Activated effector memory CD4-positive, alpha-beta T cell treated with anti-CD3 and anti-CD28 coated beads, Interleukin-2, amount 50 U/mL, for 16 hours (primary cell): ENCODE measurements around the gene POU3F1.

Experiments used
- DNase-seq: peaks from one replicate; pipeline ENCODE4 v3.0.0-alpha.2; 2020

The POU3F1 gene

GRCh38 chr1:38000529-38001455, 45.8 kb downstream of the POU3F1 start:
- no peak for DNase-seq

DNA sequence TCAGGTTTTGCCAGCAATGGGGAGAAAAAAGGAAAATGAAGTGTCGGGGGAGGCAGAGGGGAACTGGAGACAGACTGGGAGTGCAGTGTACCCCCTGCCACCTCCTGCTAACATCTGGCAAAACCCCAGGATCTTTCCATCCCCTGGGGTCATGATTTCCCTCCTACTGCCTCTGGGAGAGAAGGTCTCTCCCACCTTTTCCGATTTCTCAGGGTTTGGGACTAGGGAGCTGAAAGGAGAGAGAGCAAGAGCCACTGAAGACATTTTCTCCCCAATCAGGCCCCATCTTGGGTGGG, 46.4 kb downstream of the POU3F1 start:
- no peak for DNase-seq

DNA sequence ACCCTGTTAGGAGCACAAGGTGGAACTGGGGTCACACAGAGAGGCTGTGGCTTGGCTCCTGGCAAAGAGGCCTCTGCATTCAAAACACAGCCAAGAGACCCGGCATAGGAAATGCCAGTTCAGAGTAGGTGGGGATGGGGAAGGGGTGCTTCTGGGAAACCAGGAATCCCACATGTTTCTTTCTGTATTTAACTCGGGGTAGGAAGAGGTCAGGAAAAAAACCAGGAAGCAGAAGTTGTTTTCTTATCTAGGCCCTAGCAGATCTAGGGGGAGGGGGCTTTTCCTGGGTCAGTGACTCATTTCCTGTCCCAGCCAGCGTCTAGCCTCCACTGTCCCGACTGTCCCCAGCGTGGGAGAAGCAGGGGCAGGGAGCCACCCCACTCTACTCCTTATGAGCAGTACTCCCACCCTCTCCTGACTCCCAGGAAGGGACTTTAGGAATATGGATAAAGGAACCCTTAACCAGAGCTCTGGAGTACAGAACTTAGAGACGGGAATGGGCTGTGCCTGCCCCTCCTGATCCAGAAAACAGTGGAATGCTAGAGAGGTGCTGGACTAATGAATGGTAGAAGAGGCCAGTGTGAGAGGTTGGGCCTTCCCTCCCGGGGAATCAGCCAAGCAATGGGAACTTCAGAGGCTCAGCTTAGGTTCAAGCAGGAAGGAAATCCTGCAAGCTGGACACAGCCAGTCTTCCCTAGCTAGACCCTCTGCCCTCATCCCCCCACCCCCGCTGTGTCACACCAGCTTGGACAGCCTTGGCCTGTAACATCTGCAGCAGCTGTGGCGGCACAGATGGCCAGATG, 47.0 kb downstream of the POU3F1 start:
- no peak for DNase-seq

- DNase-seq = no peak
These were observed 47.6 kb downstream of the POU3F1 start for GRCh38 chr1:37998913-37999429.

DNA sequence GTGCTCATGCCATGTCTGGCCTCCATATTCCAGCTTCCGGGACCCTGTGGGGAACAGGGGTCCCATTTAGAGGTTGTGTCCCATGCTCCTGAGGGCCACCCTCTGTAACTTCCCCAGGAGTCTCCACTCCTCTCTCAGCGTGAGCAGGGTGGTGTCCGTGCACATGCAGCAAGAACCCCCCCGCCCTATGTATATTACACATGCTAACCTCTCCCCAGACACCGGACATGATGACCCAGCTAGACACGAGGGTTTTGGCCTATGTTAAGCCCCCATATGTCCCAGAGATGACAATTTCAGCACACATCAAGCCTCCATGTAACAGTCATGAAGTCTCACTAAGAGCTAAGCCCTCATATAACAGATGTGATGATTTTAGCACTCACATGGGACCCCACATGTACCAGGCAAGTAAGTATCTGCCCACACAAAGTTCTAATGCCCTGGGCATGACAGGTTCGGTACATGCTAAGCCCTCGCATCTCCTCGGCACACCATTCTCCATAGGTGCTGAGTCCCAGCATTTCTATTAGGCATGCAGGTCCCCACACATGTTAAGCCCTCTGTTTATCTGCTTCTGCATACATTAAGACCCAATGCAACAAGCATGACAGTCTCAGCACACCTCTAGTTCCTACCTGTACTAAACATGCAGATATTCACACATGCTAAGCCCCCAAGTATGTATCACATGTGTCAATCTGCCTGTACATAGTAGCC, 48.3 kb downstream of the POU3F1 start:
- DNase-seq = no peak

- DNase-seq = no peak
These were observed 49.1 kb downstream of the POU3F1 start for GRCh38 chr1:37997256-37998088.

DNA sequence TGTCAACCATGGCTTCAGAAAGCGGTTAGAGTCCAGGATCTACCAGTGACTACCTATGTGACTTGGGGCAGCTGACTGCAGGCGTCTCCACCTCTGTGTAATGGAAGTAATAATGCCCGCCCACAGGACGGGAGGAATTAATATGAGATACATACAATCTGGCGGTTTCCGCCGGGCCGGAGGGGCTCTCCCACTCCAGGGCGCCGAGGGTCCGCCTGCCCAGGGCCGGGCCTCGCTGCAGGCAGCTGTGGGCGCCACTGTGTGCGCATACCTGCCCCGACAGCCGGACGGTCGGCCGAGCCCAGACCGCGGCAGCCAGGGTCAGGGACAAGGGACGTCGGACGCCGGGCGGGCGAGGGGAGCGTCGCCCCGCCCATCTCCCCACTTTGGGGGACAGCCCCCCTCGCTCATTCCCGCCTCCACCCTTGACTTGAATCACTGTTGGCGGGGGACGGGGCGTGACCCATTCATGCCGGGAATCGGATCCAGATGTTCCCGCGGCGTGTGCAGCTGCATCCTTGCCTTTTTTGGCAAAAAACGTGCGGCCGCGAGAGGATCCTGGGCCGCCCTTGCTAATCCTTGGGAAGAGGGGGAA, 50.7 kb downstream of the POU3F1 start:
- no peak for DNase-seq

DNA sequence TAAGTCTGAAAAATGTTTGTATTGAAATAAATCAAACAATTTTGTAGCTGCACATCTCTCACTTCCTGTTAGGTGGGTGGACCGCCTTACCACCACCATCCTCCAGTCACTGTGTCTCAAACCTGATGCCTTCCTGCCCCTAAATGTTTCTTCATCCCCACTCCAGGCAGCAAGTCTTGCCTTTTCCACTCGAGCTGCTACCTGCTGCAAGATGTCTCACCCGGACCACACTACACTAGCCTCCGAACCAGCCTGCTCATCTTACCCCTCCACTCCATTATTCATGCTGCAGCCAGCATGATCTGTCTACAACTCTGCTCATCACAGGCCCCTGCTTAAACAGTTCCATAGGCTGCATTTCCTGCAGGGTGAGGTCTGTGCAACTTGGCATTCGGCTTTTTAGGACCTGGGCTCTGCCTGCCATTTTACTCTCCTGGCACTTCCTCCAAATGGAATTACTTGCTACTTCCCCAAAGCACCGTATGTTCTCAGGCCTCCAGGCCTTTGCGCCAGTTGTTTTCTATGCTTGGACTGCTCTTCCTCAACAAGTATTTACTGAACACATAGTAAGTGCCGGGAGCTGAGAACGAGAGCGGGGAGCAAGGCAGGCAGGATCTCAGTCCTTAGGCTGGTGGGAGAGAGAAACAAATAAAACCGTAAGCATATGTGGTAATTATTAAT, 51.6 kb downstream of the POU3F1 start:
- no peak for DNase-seq
